Measurements from ENCODE around the gene TBC1D12.
"Not testable (repeated sequence)": the region's sequence is repeated elsewhere in the genome, so short reads cannot be mapped to it uniquely, and the experiment has no call there.

Gene TBC1D12

GRCh38 chr10:94546049-94546900 lies 143.9 kb downstream of the TBC1D12 start:
- no peak for DNase-seq (ENCODE audit: low read depth)

GRCh38 chr10:94546901-94547185 lies 144.5 kb downstream of the TBC1D12 start:
- no peak for DNase-seq (ENCODE audit: low read depth)

DNA sequence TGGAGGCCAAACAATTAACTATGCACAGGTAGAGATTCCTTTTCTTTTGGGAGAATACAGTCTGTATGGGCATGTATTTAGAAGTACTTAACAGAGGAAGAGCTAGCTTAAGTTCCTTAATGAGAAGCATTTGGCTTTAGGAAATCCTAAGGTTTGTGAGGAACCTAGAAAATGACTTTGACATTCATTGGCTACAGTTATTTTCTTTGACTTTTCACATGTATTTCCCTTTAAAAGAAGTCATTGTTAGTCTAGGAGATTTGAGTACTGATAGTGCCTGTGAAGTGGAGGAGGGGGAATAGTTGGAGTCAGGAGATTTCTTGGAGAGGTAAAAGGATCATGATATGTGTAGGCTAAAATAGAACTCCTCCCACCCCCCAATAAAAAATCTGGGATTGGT lies 146.9 kb downstream of the TBC1D12 start:
- no peak for DNase-seq (ENCODE audit: low read depth)

GRCh38 chr10:94567714-94568307 lies 165.5 kb downstream of the TBC1D12 start:
- not testable (repeated sequence) for DNase-seq (ENCODE audit: low read depth)

DNA sequence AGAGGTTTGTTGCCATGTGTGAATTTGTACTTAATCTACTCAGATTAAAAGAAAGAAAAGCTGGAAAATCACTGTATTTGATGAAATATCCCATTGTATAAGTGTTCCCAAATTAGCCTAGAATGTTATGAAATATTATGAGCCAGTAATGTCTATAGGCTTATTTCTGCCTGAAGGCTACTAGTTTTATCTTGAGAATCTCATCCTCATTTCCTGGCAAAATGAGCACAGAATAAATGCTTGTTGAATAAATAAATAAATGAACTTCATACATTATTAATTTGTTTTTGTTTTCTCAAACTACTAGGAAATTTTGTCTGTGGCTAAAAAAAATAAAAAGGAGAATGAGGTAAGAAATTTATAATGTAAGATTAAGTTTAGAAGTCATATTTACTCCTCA lies 168.7 kb downstream of the TBC1D12 start:
- no peak for DNase-seq (ENCODE audit: low read depth)

- DNase-seq (ENCODE audit: low read depth) = no peak
Observed at GRCh38 chr10:94571528-94571927, 169.2 kb downstream of the TBC1D12 start.

GRCh38 chr10:94578790-94579189 lies 176.4 kb downstream of the TBC1D12 start:
- DNase-seq (ENCODE audit: low read depth) = no peak

DNA sequence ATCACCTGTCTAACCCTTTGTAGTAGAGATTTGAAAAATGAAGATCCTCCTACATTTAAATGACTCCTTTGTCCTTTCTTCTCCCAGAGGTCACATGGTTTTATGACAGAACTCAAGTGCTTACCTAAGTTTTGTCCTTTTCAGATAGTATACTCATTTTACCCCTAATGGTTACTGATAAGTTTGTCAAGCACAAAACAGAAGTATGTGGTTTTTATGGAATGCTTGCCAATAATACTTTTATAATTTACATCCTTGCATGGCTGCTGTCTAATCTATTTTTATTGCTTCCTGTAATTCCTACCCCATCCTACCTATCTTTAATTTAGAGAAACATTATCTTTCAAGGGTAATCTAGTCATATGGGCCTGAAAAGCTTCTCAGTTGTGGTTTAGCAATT lies 180.8 kb downstream of the TBC1D12 start:
- no peak for DNase-seq (ENCODE audit: low read depth)

Measured in stimulated activated CD8-positive, alpha-beta memory T cell treated with anti-CD3 and anti-CD28 coated beads, Interleukin-15, amount 100 ng/mL, for 1 hour (primary cell).